Measurements from ENCODE around the gene SAMSN1. TPM values are rescaled to one million over a fixed set of nuclear protein-coding genes. Genes with fewer than 3 reads are reported as not detected.

The SAMSN1 gene
- 2.6 and 6.0 TPM in 2 replicates for total RNA-seq (ENCODE audit: low replicate concordance)
- long read RNA-seq, partial matches to known transcripts: 9 of 27 reads
- long read RNA-seq, other reads (novel, unspliced or antisense): 14 of 27 reads

DNA sequence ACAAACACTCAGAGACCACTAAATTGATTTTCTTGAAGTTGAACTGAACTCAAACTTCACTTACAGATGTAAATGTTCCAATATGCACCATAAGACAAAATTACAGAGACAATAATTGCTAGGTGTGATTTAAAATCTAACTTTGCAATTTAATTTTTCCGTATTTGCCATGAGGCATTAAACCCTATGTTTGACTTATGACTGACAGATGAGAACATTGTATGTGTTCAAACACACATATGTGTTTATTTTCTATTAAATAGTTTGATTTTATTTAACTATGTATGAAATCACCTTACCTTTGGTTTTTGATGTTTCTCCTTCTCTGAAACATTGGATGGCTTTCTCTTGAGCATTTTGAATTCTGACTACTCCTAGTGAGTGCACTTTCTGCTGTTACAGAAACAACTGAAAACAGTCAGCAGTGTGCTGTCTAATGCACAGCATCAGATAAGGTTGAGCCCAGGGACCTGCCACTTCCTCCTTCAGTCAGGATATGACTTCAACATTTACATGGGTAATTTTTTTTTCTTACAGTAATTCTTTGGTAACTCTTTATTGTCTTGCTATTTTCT is at the start of gene SAMSN1:
Gene SAMSN1 (minus strand): TSS at position 410 of the 575 bp plus-strand sequence. CDS start 54 bp downstream, at position 356.
- Mint-ChIP-seq H3K4me3 (no peak within 1 kb of the TSS), H3K4me1 (ENCODE audit: unreplicated experiment) (no peaks in the 10 kb centered on the region), H3K36me3 (no peaks in the 10 kb centered on the region), H3K27ac (no peak within 1 kb of the TSS), H3K9me3 (no peaks in the 10 kb centered on the region), H3K27me3 (no peaks in the 10 kb centered on the region)
- DNase-seq (ENCODE audit: extremely low spot score, unreplicated experiment): no peak
- TF ChIP-seq, protein P1, sequence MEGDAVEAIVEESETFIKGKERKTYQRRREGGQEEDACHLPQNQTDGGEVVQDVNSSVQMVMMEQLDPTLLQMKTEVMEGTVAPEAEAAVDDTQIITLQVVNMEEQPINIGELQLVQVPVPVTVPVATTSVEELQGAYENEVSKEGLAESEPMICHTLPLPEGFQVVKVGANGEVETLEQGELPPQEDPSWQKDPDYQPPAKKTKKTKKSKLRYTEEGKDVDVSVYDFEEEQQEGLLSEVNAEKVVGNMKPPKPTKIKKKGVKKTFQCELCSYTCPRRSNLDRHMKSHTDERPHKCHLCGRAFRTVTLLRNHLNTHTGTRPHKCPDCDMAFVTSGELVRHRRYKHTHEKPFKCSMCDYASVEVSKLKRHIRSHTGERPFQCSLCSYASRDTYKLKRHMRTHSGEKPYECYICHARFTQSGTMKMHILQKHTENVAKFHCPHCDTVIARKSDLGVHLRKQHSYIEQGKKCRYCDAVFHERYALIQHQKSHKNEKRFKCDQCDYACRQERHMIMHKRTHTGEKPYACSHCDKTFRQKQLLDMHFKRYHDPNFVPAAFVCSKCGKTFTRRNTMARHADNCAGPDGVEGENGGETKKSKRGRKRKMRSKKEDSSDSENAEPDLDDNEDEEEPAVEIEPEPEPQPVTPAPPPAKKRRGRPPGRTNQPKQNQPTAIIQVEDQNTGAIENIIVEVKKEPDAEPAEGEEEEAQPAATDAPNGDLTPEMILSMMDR (conservative IDR thresholded peaks at IDR 0.05): no peak

DNA sequence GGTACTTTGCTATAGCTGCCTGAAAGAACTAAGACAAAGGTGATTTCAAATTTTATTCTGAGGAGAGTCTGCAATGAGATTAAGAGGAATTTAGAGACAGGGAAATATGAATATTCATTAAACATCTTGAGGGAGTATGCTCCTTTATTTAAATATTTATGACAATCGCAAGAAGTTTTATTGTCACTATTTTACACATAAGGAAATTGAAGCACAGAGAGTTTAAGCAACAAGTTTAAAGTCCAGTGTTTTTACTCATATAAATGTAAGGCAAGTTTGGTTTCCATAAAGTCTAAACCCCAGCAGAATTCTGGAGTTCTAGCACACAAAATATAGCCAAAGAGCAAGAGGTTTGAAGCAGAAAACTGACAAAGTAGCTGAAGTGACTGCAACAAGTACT is 49.3 kb upstream of the SAMSN1 start:
- Mint-ChIP-seq H3K36me3 (peaks cover 4% of the 10 kb centered on the region), H3K27ac (no peak overlapping the region), H3K27me3 (no peaks in the 10 kb centered on the region), H3K4me3 (no peak overlapping the region), H3K4me1 (ENCODE audit: unreplicated experiment) (no peaks in the 10 kb centered on the region), H3K9me3 (no peaks in the 10 kb centered on the region)
- TF ChIP-seq, protein P1 (conservative IDR thresholded peaks at IDR 0.05): no peak
- DNase-seq (ENCODE audit: extremely low spot score, unreplicated experiment): no peak

DNA sequence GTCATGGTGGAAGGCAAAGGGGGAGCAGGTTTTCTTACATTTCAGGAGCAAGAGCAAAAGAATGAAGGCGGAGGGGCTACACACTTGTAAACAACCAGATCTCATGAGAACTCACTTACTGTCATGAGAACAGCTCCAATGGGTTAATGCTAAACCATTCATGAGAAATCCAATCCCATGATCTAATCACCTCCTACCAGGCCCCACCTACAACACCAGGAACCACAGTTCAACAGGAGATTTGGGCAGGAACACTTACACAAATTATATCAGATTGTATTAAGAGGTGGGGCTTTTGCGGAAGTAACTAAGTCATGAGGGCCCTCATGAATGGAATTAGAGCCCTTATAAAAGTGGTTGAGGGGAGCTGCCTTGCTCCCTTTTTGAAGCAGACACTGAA is 48.9 kb upstream of the SAMSN1 start:
- no peaks in the 10 kb centered on the region for H3K27me3 Mint-ChIP-seq
- no peaks in the 10 kb centered on the region for H3K9me3 Mint-ChIP-seq
- TF ChIP-seq, protein P1 (conservative IDR thresholded peaks at IDR 0.05): no peak
- peaks cover 4% of the 10 kb centered on the region for H3K36me3 Mint-ChIP-seq
- no peaks in the 10 kb centered on the region for H3K4me1 Mint-ChIP-seq (ENCODE audit: unreplicated experiment)
- no peak for DNase-seq (ENCODE audit: extremely low spot score, unreplicated experiment)
- no peak overlapping the region for H3K27ac Mint-ChIP-seq
- no peak overlapping the region for H3K4me3 Mint-ChIP-seq

DNA sequence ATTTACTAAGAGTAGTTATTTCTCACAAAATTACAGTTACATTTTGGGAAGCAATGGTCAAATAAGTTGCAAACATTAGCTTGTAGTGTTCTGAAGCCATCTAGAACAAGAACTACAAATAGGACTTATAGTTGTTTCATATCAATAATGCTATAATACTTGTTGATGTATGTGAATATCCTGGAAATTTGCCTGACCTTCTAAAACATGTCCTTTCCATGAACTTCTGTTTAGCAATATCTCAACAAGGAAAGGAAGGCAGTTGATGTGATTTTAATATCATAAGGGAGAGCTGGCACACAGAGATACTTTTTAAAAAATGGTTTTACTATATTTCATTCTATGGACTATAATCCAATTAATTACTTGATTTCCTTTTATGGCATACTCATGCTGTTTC is 47.1 kb upstream of the SAMSN1 start:
- DNase-seq (ENCODE audit: extremely low spot score, unreplicated experiment): no peak
- Mint-ChIP-seq H3K36me3 (peaks cover 4% of the 10 kb centered on the region), H3K27ac (no peak overlapping the region), H3K27me3 (no peaks in the 10 kb centered on the region), H3K9me3 (no peaks in the 10 kb centered on the region), H3K4me3 (no peak overlapping the region), H3K4me1 (ENCODE audit: unreplicated experiment) (no peaks in the 10 kb centered on the region)
- TF ChIP-seq, protein P1 (conservative IDR thresholded peaks at IDR 0.05): no peak

DNA sequence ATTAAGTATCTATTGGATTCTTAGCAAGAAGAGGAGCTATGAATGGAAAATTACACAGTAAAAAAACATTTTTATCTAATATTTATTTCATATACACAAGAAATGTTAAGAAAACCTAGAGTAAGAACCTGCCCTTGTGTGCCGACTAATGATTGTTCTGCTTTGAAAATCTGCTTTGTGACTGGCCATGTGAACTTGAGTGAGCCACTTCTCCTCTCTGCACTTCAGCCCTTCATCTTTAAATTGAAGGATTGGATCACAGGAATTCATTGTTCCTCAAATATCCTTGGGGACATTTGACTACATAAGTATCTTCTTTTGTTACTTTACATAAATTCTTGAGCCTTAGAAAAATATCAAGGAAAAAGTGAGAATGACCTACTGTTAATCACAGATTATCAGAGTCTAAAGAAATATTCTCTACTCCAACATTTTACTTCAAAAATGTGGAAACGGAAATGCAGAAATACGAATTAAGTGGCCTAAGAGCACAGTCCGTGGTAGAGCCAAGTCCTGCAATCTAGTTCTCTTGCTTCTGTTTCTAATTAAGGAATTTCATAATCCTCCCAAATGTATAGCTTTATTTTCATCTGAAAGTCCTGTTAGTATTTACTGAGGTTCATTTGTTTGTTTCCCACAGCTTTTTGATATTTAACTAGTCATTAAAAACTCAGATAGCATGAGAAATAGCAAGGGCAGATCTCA is 46.3 kb upstream of the SAMSN1 start:
- Mint-ChIP-seq H3K9me3 (no peaks in the 10 kb centered on the region), H3K4me3 (no peak overlapping the region), H3K27me3 (no peaks in the 10 kb centered on the region), H3K36me3 (peaks cover 4% of the 10 kb centered on the region), H3K27ac (no peak overlapping the region), H3K4me1 (ENCODE audit: unreplicated experiment) (no peaks in the 10 kb centered on the region)
- DNase-seq (ENCODE audit: extremely low spot score, unreplicated experiment): no peak
- TF ChIP-seq, protein P1 (conservative IDR thresholded peaks at IDR 0.05): no peak
